CD14-positive monocyte (primary cell): ENCODE data around the gene ANKRD33. TPM values are rescaled to one million over a fixed set of nuclear protein-coding genes. Genes with fewer than 3 reads are reported as not detected.

Experiments
- DNase-seq, 3 donors: peaks; one replicate each; pipeline ENCODE4 v3.0.0-alpha.2; 2011 to 2022
- H2AFZ ChIP-seq: 2 replicates; pipeline ENCODE4 v1.6.0; 2012; ENCODE audit warnings: mild to moderate bottlenecking, low read depth, low read length, inconsistent platforms; ENCODE audit not compliant: insufficient read depth, poor library complexity, severe bottlenecking
- H3K27ac ChIP-seq, 2 donors: 1 replicate in 1 of 2; 2 replicates in 1 of 2; pipeline ENCODE4 v1.5.1; 2012 to 2013; ENCODE audit warnings: low read length in 2 of 2, control low read depth in 1 of 2, inconsistent platforms in 1 of 2, low read depth in 1 of 2, mild to moderate bottlenecking in 1 of 2
- H3K27me3 ChIP-seq, 2 donors: one replicate each; pipeline versions ENCODE4 v1.6.0 to v1.6.1; 2011 to 2013; ENCODE audit warnings: low read length in 2 of 2; ENCODE audit not compliant: control insufficient read depth in 2 of 2, insufficient read depth in 2 of 2
- H3K36me3 ChIP-seq, 2 donors: replicated peaks in 1 of 2; 1 replicate in 1 of 2; 2 replicates in 1 of 2; pipeline versions ENCODE4 v1.5.1 to v1.6.1; 2012 to 2013; ENCODE audit warnings: low read length in 2 of 2, control low read depth in 1 of 2, inconsistent platforms in 1 of 2, mild to moderate bottlenecking in 1 of 2; ENCODE audit not compliant: insufficient read depth in 2 of 2, control insufficient read depth in 1 of 2
- H3K4me1 ChIP-seq, 2 donors: 1 replicate in 1 of 2; 2 replicates in 1 of 2; pipeline versions ENCODE4 v1.5.1 to v1.6.1; 2012 to 2013; ENCODE audit warnings: low read length in 2 of 2, control low read depth in 1 of 2, inconsistent platforms in 1 of 2, mild to moderate bottlenecking in 1 of 2, moderate library complexity in 1 of 2; ENCODE audit not compliant: insufficient read depth in 2 of 2, control insufficient read depth in 1 of 2
- H3K4me2 ChIP-seq: replicated peaks from 2 replicates; pipeline ENCODE3; 2012; ENCODE audit warnings: low read length, moderate library complexity, mild to moderate bottlenecking; ENCODE audit not compliant: poor library complexity, severe bottlenecking; ENCODE audit errors: extremely low read depth
- H3K4me3 ChIP-seq, 3 experiments: fragments of 200-600 bp in 1 of 3; sonication (generic) in 1 of 3; replicated peaks in 1 of 3; 1 replicate in 2 of 3; 2 replicates in 1 of 3; pipeline ENCODE4 v1.5.1; 2011 to 2013; ENCODE audit warnings: low read length in 3 of 3, mild to moderate bottlenecking in 3 of 3, control low read depth in 2 of 3, low read depth in 2 of 3, inconsistent platforms in 1 of 3, moderate library complexity in 1 of 3
- H3K79me2 ChIP-seq: 2 replicates; pipeline ENCODE4 v1.6.0; 2012; ENCODE audit warnings: mild to moderate bottlenecking, control low read depth, inconsistent platforms, low read length, moderate library complexity; ENCODE audit not compliant: insufficient read depth
- H3K9ac ChIP-seq: 2 replicates; pipeline ENCODE4 v1.6.0; 2017; ENCODE audit warnings: low read length, mild to moderate bottlenecking; ENCODE audit not compliant: insufficient read depth, poor library complexity, severe bottlenecking
- H3K9me3 ChIP-seq, 2 donors: replicated peaks in 1 of 2; 1 replicate in 1 of 2; 2 replicates in 1 of 2; pipeline versions ENCODE4 v1.5.1 to v1.6.1; 2012 to 2013; ENCODE audit warnings: low read length in 2 of 2, control low read depth in 1 of 2; ENCODE audit not compliant: control insufficient read depth in 1 of 2, insufficient read depth in 1 of 2
- H4K20me1 ChIP-seq: 2 replicates; pipeline ENCODE4 v1.6.0; 2012; ENCODE audit warnings: mild to moderate bottlenecking, low read length, control low read depth, moderate library complexity; ENCODE audit not compliant: insufficient read depth
- H3K27ac Mint-ChIP-seq, 7 donors: one replicate each; pipeline ENCODE4 v1.8.0; 2020; ENCODE audit warnings: mild to moderate bottlenecking in 7 of 7, mixed read lengths in 7 of 7, moderate library complexity in 6 of 7, inconsistent platforms in 2 of 7
- H3K27me3 Mint-ChIP-seq, 3 donors: one replicate each; pipeline ENCODE4 v1.8.0; 2021 to 2022; ENCODE audit warnings: low read depth in 3 of 3, mild to moderate bottlenecking in 3 of 3, mixed read lengths in 3 of 3, moderate library complexity in 3 of 3, inconsistent platforms in 1 of 3
- H3K36me3 Mint-ChIP-seq, 2 donors: one replicate each; pipeline ENCODE4 v1.8.0; 2020; ENCODE audit warnings: mixed read lengths in 2 of 2, inconsistent platforms in 1 of 2, mild to moderate bottlenecking in 1 of 2
- H3K4me1 Mint-ChIP-seq: one replicate; pipeline ENCODE4 v1.8.0; 2020; ENCODE audit warnings: mild to moderate bottlenecking, mixed read lengths
- H3K4me3 Mint-ChIP-seq, 2 donors: one replicate each; pipeline ENCODE4 v1.8.0; 2020; ENCODE audit warnings: mild to moderate bottlenecking in 2 of 2, mixed read lengths in 2 of 2, moderate library complexity in 1 of 2
- H3K9me3 Mint-ChIP-seq, 7 donors: one replicate each; pipeline ENCODE4 v1.8.0; 2020 to 2022; ENCODE audit warnings: mixed read lengths in 7 of 7, mild to moderate bottlenecking in 6 of 7, moderate library complexity in 6 of 7, inconsistent platforms in 2 of 7
- WGBS: methylation state at CpG from one replicate; pipeline ENCODE4 v1.1.5; 2013; ENCODE audit warnings: missing lambda C conversion rate; ENCODE audit not compliant: insufficient coverage; 5-methylcytosine and 5-hydroxymethylcytosine counted together
- intact Hi-C, 2 donors: fragments of 100-400 bp; cut with micrococcal nuclease; formaldehyde crosslinking; loops; one replicate each; pipeline versions ENCODE4 v1.15.0 to v1.15.1; 2023
- polyA plus RNA-seq, 3 donors: library from polyadenylated mRNA; depleted of rRNA in 1 of 3; unstranded in 2 of 3; stranded (reverse) in 1 of 3; fragments of 300-500 nt in 2 of 3; fragments of >200 nt in 1 of 3; fragmentation: Illumina TruSeq in 2 of 3; gene quantifications; 1 replicate in 2 of 3; 2 replicates in 1 of 3; pipeline ENCODE4 v1.2.3, GENCODE V29; 2012 to 2021
- TF ChIP-seq, protein P1 (sequence below): fragments of 200-600 bp; IDR thresholded peaks from one replicate; pipeline ENCODE4 v1.8.0; 2022; ENCODE audit warnings: antibody characterized with exemption, mild to moderate bottlenecking

ANKRD33 gene
- polyA plus RNA-seq, 3 donors: 0.07 TPM; not detected in 2

GRCh38 chr12:51907083-51907855 is 19.4 kb downstream of the ANKRD33 start, which contains the start of gene ACVRL1:
Gene ACVRL1 (plus strand): TSS chr12:51907504. CDS start chr12:51912475, 4,971 bp downstream.
- peak in 1 of 3 donors; percentile 8 for DNase-seq
- H3K36me3 Mint-ChIP-seq: peaks cover 6 to 16% of the 10 kb centered on the region in 2 donors
- Histone ChIP-seq H3K27me3 (peaks cover 10 to 22% of the 10 kb centered on the region in 2 donors), H3K4me1 (peaks cover 43 to 54% of the 10 kb centered on the region in 2 donors), H3K9ac (peak within 1 kb of the TSS; percentile 42), H3K4me2 (peak within 1 kb of the TSS; percentile 70), H3K27ac (no peak within 1 kb of the TSS), H3K36me3 (no peaks in the 10 kb centered on the region), H3K79me2 (no peaks in the 10 kb centered on the region), H2AFZ (peak within 1 kb of the TSS; percentile 67), H3K4me3 (peak within 1 kb of the TSS in 1 of 3 experiments; percentile 65), H4K20me1 (no peaks in the 10 kb centered on the region), H3K9me3 (no peaks in the 10 kb centered on the region)
- peaks cover 17 to 27% (median 26%) of the 10 kb centered on the region in 3 donors for H3K27me3 Mint-ChIP-seq
- intact Hi-C loops: no loop called here
- H3K9me3 Mint-ChIP-seq: peaks cover 0 to 8% (median 0%) of the 10 kb centered on the region in 7 donors
- 13% methylated on average over 71 of the region's 74 CpGs for WGBS
- TF ChIP-seq, protein P1, sequence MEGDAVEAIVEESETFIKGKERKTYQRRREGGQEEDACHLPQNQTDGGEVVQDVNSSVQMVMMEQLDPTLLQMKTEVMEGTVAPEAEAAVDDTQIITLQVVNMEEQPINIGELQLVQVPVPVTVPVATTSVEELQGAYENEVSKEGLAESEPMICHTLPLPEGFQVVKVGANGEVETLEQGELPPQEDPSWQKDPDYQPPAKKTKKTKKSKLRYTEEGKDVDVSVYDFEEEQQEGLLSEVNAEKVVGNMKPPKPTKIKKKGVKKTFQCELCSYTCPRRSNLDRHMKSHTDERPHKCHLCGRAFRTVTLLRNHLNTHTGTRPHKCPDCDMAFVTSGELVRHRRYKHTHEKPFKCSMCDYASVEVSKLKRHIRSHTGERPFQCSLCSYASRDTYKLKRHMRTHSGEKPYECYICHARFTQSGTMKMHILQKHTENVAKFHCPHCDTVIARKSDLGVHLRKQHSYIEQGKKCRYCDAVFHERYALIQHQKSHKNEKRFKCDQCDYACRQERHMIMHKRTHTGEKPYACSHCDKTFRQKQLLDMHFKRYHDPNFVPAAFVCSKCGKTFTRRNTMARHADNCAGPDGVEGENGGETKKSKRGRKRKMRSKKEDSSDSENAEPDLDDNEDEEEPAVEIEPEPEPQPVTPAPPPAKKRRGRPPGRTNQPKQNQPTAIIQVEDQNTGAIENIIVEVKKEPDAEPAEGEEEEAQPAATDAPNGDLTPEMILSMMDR: no peak
- peak within 1 kb of the TSS; percentile 45 to 78 for H3K4me3 Mint-ChIP-seq
- H3K27ac Mint-ChIP-seq: no peak within 1 kb of the TSS
- peaks cover 51% of the 10 kb centered on the region for H3K4me1 Mint-ChIP-seq

- H3K27me3 ChIP-seq: peaks cover 10 to 22% of the 10 kb centered on the region in 2 donors
- peak overlapping the region in 1 of 3 experiments; percentile 65 for H3K4me3 ChIP-seq
- peaks cover 58% of the 10 kb centered on the region for H3K4me1 Mint-ChIP-seq
- H3K27ac Mint-ChIP-seq: no peak overlapping the region
- peak overlapping the region; percentile 67 for H2AFZ ChIP-seq
- peaks cover 50 to 61% of the 10 kb centered on the region in 2 donors for H3K4me1 ChIP-seq
- H3K79me2 ChIP-seq: no peaks in the 10 kb centered on the region
- no peaks in the 10 kb centered on the region for H3K36me3 ChIP-seq
- no peaks in the 10 kb centered on the region for H3K9me3 ChIP-seq
- intact Hi-C loops: no loop called here
- H4K20me1 ChIP-seq: no peaks in the 10 kb centered on the region
- DNase-seq: no peak
- no peak overlapping the region for H3K27ac ChIP-seq
- H3K9me3 Mint-ChIP-seq: peaks cover 0 to 8% (median 0%) of the 10 kb centered on the region in 7 donors
- H3K27me3 Mint-ChIP-seq: peaks cover 17 to 27% (median 25%) of the 10 kb centered on the region in 3 donors
- peak overlapping the region; percentile 42 for H3K9ac ChIP-seq
- H3K4me2 ChIP-seq: peak overlapping the region; percentile 70
- WGBS: 95% methylated on average over 7 of the region's 7 CpGs
- TF ChIP-seq, protein P1: no peak
- peaks cover 6 to 16% of the 10 kb centered on the region in 2 donors for H3K36me3 Mint-ChIP-seq
- peak overlapping the region; percentile 45 to 78 for H3K4me3 Mint-ChIP-seq
Measured at GRCh38 chr12:51907856-51908425, 20.0 kb downstream of the ANKRD33 start.
